HCT116 (cell line): Measurements from ENCODE around the gene POC1B.

ENCODE experiments used
- EZH2 ChIP-seq: fragments of 200-600 bp; sonication (generic); IDR thresholded peaks from 2 replicates; pipeline ENCODE4 v1.6.1; 2017; ENCODE audit warnings: antibody characterized with exemption, mixed run types
- FOSL1 ChIP-seq: IDR thresholded peaks from 2 replicates; pipeline ENCODE4 v1.6.1; 2012; ENCODE audit warnings: low read depth
- POLR2AphosphoS5 ChIP-seq: IDR thresholded peaks from 2 replicates; pipeline ENCODE4 v1.6.1; 2011; ENCODE audit warnings: mild to moderate bottlenecking, low read depth, low read length, moderate library complexity
- SIN3A ChIP-seq: IDR thresholded peaks from 2 replicates; pipeline ENCODE4 v1.6.1; 2012; ENCODE audit warnings: low read depth
- TF ChIP-seq, protein P1 (sequence below), 3 experiments: fragments of 200-600 bp in 1 of 3; sonication (generic) in 1 of 3; IDR thresholded peaks in 2 of 3; conservative IDR thresholded peaks in 1 of 3; 2 replicates each; pipeline ENCODE4 v1.5.1; 2012 to 2017; ENCODE audit warnings: low read depth in 2 of 3, low read length in 2 of 3, antibody characterized with exemption in 1 of 3, borderline replicate concordance in 1 of 3, control low read depth in 1 of 3, mild to moderate bottlenecking in 1 of 3, mixed read lengths in 1 of 3, mixed run types in 1 of 3, moderate library complexity in 1 of 3; ENCODE audit not compliant: insufficient read depth in 1 of 3

DNA sequence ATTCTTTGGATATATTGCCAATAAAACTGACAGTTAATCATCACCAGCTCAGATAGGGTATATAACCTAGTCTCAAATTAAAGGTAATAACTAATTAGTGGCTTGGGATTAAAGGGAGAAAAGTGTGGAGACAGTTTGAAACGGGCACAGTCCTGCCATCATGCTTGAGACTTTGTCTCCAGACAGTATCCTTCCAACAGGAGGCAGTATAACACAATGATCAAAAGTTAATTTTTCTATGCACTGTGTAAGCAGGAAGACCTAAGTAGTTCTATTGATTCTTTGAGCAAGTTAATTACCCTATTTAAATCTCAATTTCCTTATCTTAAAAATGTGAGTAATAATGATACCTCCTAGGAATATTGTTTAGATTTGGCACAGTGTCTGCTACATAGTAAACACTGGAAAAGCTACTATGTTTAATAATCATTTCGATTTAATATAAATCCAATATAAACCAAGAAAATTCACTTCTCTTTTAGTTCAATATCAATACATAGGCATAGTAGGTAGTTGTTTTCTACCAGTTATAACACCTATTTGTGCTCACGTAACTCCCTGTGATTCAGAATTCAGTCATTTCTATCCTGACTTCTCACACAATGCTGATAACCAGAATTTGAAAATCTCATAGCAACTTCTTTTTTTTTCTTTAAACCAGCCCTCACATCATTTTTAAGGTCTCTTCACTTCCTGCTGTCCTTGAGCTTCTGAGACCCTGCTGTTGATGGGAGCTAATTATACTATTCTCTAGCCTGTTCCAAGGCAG lies 54.9 kb downstream of the POC1B start:
- TF ChIP-seq, protein P1, sequence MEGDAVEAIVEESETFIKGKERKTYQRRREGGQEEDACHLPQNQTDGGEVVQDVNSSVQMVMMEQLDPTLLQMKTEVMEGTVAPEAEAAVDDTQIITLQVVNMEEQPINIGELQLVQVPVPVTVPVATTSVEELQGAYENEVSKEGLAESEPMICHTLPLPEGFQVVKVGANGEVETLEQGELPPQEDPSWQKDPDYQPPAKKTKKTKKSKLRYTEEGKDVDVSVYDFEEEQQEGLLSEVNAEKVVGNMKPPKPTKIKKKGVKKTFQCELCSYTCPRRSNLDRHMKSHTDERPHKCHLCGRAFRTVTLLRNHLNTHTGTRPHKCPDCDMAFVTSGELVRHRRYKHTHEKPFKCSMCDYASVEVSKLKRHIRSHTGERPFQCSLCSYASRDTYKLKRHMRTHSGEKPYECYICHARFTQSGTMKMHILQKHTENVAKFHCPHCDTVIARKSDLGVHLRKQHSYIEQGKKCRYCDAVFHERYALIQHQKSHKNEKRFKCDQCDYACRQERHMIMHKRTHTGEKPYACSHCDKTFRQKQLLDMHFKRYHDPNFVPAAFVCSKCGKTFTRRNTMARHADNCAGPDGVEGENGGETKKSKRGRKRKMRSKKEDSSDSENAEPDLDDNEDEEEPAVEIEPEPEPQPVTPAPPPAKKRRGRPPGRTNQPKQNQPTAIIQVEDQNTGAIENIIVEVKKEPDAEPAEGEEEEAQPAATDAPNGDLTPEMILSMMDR (IDR thresholded peaks at IDR 0.05 in 2 of 3, conservative IDR thresholded peaks at IDR 0.05 in 1 of 3; ENCODE audit: borderline replicate concordance in 1 of 3, insufficient read depth in 1 of 3, low read depth in 2 of 3, low read length in 2 of 3): peak; percentile 56 to 72 (median 66)
- TF ChIP-seq SIN3A (no peak), FOSL1 (no peak), EZH2 (no peak), POLR2AphosphoS5 (no peak)
